ENCODE measurements around the gene MRGPRE.

- TF ChIP-seq REST (IDR thresholded peaks at IDR 0.05; ENCODE audit: low read depth): no peak
- TF ChIP-seq CEBPB (IDR thresholded peaks at IDR 0.05): no peak
- no peak for TF ChIP-seq CREB1 (IDR thresholded peaks at IDR 0.05; ENCODE audit: low read depth)
- no peak for TF ChIP-seq EP300 (IDR thresholded peaks at IDR 0.05; ENCODE audit: borderline replicate concordance)
Observed at GRCh38 chr11:3184732-3185347, 47.4 kb downstream of the MRGPRE start.
